Activated CD4-positive, alpha-beta T cell treated with anti-CD3 and anti-CD28 coated beads, Interleukin-2, amount 50 U/mL, for 24 hours (primary cell): ENCODE measurements around the gene RPL5.

Experiments
- DNase-seq, 2 donors: peaks; one replicate each; pipeline ENCODE4 v3.0.0-alpha.2; 2020; ENCODE audit warnings: low read depth in 1 of 2, low spot score in 1 of 2

RPL5 gene

DNA sequence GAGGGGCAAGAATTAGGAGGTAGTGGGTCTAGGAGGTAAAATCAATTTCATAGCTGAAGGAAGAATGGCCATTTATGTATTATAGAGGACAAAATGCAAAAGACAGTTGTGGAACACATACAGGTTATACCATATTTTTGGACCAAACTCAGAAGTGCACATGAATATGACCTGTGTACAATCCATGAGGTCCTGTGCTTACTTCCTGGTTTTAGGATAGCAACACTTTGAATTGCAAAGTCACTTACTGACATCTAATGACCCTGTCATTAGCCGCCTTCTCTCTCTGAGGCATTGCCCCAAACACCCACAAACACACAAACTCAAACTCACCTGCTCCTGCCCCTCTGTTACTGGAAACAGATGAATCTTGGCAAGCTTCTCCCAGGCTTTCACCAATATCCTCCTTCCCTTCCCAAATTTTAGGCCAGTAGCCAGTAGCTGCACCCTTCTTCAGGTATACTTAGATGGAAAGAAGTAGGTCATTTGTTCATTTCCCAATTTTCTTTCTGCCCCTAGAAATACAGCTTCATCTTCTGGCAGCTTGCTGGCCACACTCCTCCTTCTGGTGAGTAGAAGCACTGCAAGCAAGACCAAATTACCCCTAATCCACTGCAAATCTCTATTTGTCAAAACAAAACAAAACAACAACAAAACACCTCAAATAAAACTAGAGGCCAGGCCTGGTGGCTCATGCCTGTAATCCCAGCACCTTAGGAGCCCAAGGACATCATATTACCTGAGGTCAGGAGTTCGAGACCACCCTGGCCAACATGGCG is 13.7 kb upstream of the RPL5 start:
- no peak for DNase-seq

GRCh38 chr1:92820024-92820423 is 11.8 kb upstream of the RPL5 start:
- no peak for DNase-seq

GRCh38 chr1:92820551-92820950 is 11.3 kb upstream of the RPL5 start:
- DNase-seq, result no peak

GRCh38 chr1:92822879-92823278 is 9.0 kb upstream of the RPL5 start:
- no peak for DNase-seq

DNA sequence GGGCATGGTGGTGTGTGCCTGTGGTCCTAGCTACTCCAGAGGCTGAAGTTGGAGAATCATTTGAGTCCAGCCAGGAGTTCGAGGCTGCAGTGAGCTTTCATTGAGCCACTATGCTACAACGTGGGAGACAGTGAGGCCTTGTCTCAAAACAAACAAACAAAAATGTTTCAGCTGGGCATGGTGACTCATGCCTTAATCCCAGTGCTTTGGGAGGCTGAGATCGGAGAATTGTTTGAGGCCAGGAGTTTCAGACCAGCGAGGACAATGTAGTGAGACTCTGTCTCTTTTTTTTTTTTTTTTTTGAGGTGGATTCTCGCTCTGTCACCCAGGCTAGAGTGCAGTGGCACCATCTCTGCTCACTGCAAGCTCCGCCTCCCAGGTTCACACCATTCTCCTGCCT is 5.0 kb upstream of the RPL5 start:
- no peak for DNase-seq

DNA sequence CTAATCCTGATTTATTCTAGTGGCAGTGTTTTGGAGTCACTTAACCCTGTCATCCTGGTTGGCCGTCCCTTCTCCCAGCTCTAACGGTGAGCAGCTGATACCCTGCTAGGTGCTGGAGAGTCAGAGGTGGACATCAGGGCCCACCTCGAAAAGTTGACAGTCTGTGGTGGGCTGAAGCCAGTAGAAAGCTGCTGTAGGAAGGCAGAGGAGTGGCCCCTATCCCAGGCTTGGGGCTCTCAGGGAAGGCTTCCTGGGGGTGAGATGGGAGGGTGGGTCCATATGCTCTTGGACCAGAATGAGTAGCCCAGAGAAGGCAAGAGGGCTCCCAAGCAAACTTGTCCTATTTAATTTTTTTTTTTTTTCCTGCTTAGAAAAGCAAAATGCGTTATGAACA is 475 bp upstream of the RPL5 start:
- DNase-seq, result no peak

DNA sequence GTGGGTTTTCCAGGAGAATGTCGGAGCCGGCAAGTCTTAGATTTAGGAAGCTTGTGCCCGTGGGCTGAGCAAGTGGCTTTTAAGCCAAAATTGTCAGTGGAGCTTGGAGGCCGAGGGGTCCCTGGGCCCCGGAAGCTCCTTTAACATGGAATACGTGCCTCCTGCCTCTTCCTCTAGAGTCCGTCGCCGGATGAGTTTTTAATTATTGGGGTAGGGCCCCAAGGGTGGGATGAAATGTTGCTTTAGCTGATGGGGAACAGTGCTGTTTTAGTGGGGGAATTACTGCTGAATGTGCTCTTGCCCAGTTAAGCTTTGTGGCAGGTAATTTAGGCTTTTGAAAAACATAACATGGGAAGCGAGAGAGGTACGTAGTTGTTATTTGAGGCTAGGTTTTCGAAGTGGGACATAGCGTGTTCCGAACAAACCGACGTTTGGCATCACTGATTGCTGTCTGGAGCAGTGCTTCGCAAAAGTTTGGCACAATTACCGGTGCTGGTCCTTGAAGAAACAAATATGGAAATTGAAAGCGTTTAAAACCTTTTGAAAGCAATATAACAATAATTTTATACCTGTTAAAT is 786 bp downstream of the RPL5 start:
- DNase-seq, result no peak

GRCh38 chr1:92833840-92834239 is 2.0 kb downstream of the RPL5 start:
- DNase-seq, result no peak

DNA sequence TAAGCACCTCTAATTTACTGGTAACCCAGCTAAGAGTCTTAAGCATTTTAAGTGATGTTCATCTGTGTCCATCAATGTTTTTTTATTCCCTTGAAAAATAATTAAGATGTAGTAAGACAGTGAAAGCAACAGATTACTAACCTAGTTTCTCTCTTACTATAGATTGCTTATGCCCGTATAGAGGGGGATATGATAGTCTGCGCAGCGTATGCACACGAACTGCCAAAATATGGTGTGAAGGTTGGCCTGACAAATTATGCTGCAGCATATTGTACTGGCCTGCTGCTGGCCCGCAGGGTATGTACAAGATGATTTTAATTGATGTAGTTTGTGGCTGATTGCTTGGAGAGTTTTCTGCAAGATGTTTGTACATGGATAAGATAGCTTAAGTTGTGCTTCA is 2.8 kb downstream of the RPL5 start:
- no peak for DNase-seq

GRCh38 chr1:92837062-92837461 is 5.2 kb downstream of the RPL5 start:
- no peak for DNase-seq

DNA sequence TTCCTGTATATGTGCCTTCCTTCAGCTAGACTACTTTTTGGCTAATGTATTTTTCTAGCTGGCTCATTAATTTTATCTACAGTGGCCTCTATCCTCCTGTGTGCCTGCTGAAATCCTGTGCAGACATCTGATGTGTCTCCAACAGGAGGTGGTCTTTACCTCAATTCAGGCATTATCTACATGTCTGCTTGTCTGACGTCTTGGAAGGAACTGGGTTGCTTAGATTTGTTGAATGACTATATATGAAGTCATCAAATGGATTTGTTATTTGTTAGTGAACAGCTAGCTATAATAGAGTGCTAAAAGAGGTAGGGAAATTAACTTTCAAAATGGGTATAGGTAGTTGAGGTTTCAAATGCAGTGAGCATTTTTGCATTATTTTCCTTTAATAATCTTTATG is 6.7 kb downstream of the RPL5 start:
- DNase-seq, result no peak

DNA sequence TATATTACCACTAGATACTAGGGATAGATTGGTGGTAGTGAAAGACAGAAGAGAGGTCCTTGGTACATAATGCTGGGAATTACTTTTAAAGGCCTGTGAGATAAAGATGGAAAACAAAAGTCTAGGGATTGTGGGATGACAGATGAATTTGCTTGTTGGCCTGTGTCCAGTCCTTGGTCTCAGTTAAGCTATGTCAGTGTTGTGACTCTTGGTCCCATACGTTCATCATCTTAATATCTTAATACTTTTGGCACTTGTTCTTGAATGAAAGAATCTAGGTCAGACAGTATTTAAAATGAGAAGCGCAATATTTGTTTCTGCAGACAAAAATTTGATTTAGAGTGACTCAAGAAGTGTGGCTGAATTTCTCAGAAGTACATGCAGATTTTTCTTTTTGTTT is 7.6 kb downstream of the RPL5 start:
- DNase-seq, result no peak

- DNase-seq, result no peak
Observed at GRCh38 chr1:92840600-92840999, 8.8 kb downstream of the RPL5 start.

DNA sequence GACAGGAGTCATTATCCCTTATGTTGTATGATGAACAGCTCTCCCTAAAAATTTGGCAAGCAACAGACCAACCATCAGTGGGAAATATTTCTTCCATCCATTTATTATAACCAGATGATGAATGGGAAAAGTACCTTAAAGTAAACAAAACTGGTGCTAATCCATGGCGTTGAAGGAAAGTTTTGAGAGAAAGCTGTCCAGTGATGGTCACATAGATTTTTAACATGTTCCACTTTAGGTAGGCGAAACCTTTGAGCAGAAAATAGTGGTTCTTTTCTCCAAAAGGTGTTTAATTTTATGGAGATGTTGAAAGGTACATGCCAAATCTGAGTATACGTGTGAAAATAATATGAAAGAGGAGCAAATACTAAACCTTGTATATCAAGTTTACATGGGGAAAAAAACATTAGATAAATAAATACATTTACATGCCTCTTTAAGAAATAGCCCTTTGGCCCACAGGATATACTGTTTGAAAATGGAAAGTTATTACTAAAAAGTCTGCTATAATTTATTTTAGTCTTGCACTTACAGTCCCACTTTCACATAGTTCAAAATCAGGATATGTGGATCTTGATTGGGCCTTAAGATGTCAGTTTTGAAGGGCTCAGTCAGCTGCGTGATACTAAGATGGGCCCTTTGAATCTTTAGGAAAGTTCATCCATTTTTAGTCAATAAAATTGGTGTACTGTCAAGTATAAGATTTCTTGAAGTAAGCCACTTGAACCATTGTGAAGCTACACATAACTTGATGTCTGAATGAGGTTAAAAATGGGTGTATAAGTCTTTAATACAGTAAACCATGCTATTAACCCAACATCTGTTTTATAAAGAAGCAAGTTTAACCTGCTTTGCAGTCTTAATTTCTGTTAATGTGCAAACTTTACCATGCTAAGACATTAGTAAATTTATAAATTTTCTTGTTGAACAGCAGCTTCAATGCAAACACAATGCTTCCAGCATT is 10.5 kb downstream of the RPL5 start:
- DNase-seq, result no peak

DNA sequence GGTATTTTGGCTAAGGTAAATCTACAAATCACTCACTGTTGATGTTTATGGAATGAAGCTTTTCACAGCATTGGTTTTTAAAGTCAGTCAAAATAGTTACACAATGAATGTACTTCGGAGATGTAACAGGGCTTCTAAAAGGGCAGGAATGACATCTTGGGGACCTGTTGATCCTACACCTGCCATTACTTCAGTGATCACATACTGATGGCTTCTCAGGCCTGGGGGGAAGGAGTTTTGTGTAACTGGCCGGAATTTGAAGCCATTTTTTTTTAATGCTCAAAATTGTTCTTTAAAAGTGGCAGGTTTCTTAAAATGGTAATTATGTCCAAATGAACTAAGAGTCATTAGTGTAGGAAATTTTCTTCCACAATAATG is 11.2 kb downstream of the RPL5 start:
- DNase-seq, result no peak

DNA sequence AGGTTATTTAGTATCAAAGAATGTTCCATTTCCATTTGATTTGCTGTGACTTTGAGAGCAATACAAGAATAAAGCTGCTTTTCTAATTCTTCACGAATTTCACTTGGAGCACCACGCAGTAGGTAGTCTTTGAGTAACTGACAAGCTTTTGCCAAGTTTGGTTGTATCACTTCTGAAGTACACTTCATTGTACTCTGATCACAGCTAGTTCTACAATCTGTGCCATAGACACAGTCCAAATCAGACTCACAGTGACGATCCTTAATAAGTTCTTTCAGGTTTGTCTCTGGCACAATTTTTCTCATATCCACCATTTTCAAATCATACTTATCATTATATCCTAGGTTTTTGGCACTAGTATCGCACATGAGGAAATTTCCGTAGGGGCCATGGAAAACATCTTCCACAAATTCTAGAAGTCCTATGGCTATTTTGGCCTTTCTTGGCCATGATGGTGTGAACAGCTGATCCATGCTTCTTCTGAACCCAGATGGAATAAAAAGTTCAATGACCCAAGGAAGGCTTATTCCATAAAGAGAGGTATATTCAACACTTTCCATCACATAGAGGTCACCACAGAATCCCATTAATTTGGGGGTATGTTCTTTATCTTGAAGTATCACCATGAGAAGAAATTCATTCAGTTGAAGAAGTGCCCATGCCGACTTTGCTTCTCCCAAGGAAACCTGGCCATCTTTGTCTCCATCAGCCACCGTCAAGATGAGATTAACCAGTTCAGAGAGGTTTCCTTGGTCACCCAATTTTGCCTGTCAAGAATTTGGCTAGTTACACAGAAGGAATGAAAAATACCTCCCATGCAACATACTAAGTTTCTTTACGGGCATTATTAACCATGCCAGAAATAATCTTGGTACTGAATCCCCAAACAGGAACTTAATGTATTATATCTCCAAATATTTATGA is 11.9 kb downstream of the RPL5 start:
- no peak for DNase-seq

GRCh38 chr1:92844439-92844838 is 12.6 kb downstream of the RPL5 start:
- DNase-seq, result no peak

DNA sequence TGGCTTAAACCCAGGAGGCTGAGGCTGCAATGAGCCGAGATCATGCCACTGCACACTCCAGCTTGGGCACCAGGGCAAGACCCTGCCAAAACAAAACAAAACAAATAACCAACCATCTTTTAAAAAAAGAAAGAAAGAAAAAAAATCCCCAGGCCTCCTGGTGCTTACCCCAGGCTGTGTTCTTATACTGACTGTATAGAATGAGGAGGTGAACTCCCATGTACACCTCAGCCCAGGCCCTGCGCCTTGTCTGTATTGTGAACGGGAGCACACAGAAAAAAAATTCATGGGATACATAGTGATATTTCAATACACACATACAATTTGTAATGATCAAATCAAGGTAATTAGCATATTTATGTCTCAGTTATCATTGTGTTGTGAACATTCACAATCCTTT is 14.1 kb downstream of the RPL5 start:
- no peak for DNase-seq

- no peak for DNase-seq
Observed at GRCh38 chr1:92848201-92848600, 16.4 kb downstream of the RPL5 start.

GRCh38 chr1:92850019-92850418 is 18.2 kb downstream of the RPL5 start:
- DNase-seq, result no peak

GRCh38 chr1:92851729-92852128 is 19.9 kb downstream of the RPL5 start:
- DNase-seq, result no peak
